NCI-H1694 (cell line): Measurements from ENCODE around the gene OR6C74.

ENCODE experiments used
- DNase-seq: peaks from one replicate; lab custom pipeline; 2025; lab: John Stamatoyannopoulos, UW

OR6C74 gene

GRCh38 chr12:55244309-55244708 is at the start of gene OR6C74:
OR6C74 (plus strand) TSS chr12:55244609; CDS start chr12:55247288, 2,679 bp downstream.
- no peak for DNase-seq

GRCh38 chr12:55220725-55221124 is 23.7 kb upstream of the OR6C74 start, which contains the start of gene OR10A7:
OR10A7 (plus strand) TSS chr12:55221025; CDS start chr12:55221025, 0 bp downstream.
- DNase-seq = no peak

GRCh38 chr12:55226523-55226922 is 17.9 kb upstream of the OR6C74 start:
- DNase-seq = no peak

GRCh38 chr12:55227643-55228042 is 16.8 kb upstream of the OR6C74 start:
- DNase-seq = no peak

- no peak for DNase-seq
Measured at GRCh38 chr12:55246159-55246558, 1.8 kb downstream of the OR6C74 start.

GRCh38 chr12:55250944-55251343 is 6.5 kb downstream of the OR6C74 start:
- no peak for DNase-seq

- DNase-seq = no peak
Measured at GRCh38 chr12:55253281-55253680, 8.9 kb downstream of the OR6C74 start.

- no peak for DNase-seq
Measured at GRCh38 chr12:55256831-55257230, 12.4 kb downstream of the OR6C74 start.

GRCh38 chr12:55258303-55258702 is 13.9 kb downstream of the OR6C74 start:
- DNase-seq = no peak

- no peak for DNase-seq
Measured at GRCh38 chr12:55280991-55281390, 36.6 kb downstream of the OR6C74 start.

GRCh38 chr12:55289999-55290398 is 45.6 kb downstream of the OR6C74 start:
- DNase-seq = no peak
